ENCODE data around the gene FLNB.

GRCh38 chr3:58106640-58107039 is 98.4 kb downstream of the FLNB start:
- TF ChIP-seq CTCF (conservative IDR thresholded peaks at IDR 0.05; ENCODE audit: low read length) (no peak), EZH2phosphoT487 (IDR thresholded peaks at IDR 0.05; ENCODE audit: borderline replicate concordance) (no peak)

All from Loucy (cell line).